HG02852 (cell line): ENCODE measurements around the gene SLC12A1.
"Not testable (repeated sequence)": the region's sequence is repeated elsewhere in the genome, so short reads cannot be mapped to it uniquely, and the experiment has no call there.

ENCODE experiments used
- ATAC-seq: cut with Tn5 transposase; IDR thresholded peaks from one replicate; pipeline ENCODE4 v1.9.1; 2021; ENCODE audit warnings: mild to moderate bottlenecking, moderate library complexity; ENCODE audit not compliant: unreplicated experiment

Gene SLC12A1

DNA sequence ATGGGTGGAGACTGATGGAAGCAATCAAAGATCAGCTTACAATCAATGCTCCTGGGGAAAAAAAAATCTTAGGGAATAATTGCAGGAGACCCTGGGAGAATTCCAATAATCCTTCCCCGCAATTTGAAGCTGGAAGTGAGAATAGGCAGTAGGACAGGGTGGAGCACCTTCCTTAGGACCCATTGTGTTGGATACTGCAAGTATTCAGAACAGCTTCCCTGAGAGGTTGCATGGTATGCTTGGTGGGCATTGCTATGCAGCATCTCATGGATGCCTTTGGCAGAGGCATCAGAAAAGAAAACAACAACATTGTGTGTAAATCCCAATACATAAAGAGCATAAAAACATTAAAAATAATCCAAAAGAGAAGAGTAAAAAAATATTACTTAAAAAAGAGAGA lies 100.5 kb downstream of the SLC12A1 start:
- ATAC-seq, result no peak

GRCh38 chr15:48307586-48307985 lies 101.5 kb downstream of the SLC12A1 start:
- ATAC-seq, result no peak

DNA sequence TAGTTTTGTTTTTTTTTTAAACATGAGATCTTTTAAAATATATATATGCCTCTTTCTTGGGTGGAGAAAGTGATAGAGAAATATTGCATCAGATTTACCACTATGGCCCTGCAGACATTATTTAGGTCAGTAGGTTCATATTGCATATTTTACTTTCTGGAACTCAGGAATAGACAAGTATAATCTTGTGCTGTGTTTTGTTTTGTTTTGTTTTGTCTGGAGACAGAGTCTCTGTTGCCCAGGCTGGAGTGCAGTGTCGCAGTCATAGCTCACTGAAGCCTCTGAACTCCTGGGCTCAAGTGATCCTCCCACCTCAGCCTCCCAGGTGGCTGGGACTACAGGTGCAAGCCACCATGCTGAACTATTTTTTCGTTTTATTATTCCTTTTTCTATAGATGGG lies 103.6 kb downstream of the SLC12A1 start:
- ATAC-seq, result no peak

DNA sequence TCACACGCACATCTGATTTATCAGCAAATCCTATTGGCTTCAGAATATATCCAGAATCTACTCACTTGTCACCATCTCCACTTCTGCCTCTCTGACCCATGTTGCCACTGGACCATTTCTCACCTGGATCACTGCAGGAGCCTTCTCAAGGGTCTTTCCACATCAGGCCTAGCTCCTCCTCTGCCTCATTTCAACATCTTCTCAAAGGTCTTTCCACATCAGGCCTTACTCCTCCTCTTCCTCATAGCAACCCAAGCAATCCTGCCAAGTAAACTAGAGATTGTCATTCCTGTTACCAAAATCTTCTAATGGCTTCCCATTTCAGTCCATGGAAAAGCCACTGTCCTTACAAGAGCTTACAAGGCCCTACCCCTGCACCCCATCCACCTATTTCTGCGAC lies 107.1 kb downstream of the SLC12A1 start:
- no peak for ATAC-seq

GRCh38 chr15:48315041-48315440 lies 108.9 kb downstream of the SLC12A1 start:
- ATAC-seq, result no peak

- ATAC-seq, result no peak
Observed at GRCh38 chr15:48317221-48317620, 111.1 kb downstream of the SLC12A1 start.

DNA sequence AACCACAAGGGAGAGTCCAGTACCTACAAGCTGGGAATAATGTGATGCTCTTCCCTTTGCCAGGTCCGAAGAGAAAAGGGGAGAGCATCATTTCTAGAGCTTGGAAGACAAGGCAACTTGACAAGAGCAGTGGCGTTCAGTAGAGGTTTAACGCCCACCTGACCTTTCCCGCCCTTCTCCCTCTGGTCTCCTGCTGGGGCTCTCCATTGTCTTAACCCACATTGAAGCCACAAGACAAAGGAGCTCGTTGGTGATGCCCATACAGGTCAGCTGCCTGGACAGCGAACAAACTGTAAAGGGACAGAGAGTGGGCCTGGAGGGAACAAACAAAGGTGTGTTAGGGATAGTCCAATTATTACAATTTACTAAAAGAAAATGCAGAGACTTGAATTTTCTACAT lies 112.0 kb downstream of the SLC12A1 start:
- ATAC-seq, result no peak

DNA sequence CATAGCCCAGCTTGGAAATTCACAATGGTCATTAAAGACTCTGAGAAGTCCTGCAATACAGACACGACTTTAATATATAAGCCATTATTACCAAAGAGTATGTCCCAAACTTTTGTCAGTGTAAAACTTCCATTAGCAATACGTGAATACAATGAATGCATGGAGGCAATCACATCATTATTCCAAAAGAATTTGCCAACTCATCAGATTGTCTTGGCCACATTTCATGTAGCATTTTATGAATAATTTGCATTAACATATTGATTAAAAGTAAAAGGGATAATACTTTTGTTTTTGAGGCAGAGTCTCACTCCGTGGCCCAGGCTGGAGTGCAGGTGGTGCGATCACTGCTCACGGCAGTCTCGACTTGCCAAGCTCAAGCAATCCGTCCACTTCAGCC lies 117.2 kb downstream of the SLC12A1 start:
- ATAC-seq, result no peak

DNA sequence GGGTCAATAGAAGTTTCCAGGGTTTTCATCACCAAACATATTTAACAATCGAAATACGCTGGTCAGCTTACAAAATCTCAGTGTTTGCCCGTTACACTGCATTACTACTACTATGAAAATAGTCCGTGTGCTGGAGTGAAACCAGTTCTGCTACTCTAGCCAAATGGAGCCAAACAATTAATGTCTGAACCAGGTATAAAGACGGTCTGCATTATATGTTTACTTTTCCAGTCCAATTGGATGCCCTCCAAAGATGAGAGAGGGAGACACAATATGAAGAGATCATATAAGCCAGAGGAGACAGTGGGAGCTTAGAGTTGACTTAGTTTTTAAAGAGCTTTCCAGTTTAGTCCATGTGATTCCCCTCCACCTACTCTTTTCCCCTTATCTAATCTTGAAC lies 118.8 kb downstream of the SLC12A1 start:
- no peak for ATAC-seq

GRCh38 chr15:48325400-48325799 lies 119.3 kb downstream of the SLC12A1 start:
- no peak for ATAC-seq

- not testable (repeated sequence) for ATAC-seq
Observed at GRCh38 chr15:48326180-48326579, 120.1 kb downstream of the SLC12A1 start.

- no peak for ATAC-seq
Observed at GRCh38 chr15:48330105-48330785, 124.1 kb downstream of the SLC12A1 start.

- ATAC-seq, result peak; percentile 84
Observed at GRCh38 chr15:48330855-48331795, 125.0 kb downstream of the SLC12A1 start, which contains the start of gene DUT. Gene DUT (plus strand): TSS chr15:48331429. CDS start chr15:48331516, 87 bp downstream.

GRCh38 chr15:48331796-48332641 lies 125.9 kb downstream of the SLC12A1 start:
- ATAC-seq, result peak; percentile 54

- ATAC-seq, result no peak
Observed at GRCh38 chr15:48332642-48333034, 126.5 kb downstream of the SLC12A1 start.

GRCh38 chr15:48333540-48333939 lies 127.4 kb downstream of the SLC12A1 start:
- no peak for ATAC-seq

- no peak for ATAC-seq
Observed at GRCh38 chr15:48334260-48334659, 128.2 kb downstream of the SLC12A1 start.

- ATAC-seq, result no peak
Observed at GRCh38 chr15:48336940-48337339, 130.8 kb downstream of the SLC12A1 start.

GRCh38 chr15:48337607-48338006 lies 131.5 kb downstream of the SLC12A1 start:
- no peak for ATAC-seq

GRCh38 chr15:48340111-48340510 lies 134.0 kb downstream of the SLC12A1 start:
- ATAC-seq, result no peak

DNA sequence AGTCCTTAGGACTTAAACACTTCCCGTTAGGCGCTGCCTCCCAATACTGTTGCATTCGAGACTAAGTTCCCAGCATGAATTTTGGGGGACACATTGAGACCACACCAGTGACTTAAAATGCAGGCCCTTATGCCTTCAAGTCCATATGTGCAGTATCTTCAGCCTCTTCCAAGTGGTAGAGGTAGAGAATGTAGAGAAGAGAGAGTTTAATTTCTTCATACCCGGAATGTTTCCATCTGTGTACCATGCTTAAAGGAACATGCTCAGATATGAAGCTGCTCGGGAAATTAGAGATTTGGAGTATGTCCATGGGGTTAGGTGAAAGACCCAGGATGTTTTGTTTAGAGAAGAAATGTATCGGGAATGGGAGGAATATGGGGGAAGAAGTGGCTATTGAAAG lies 137.8 kb downstream of the SLC12A1 start:
- ATAC-seq, result no peak
